PC-3 (cell line): Measurements from ENCODE around the gene RAN. TPM values are rescaled to one million over a fixed set of nuclear protein-coding genes. Genes with fewer than 3 reads are reported as not detected.
A peak's percentile ranks its signal among the peaks of the same experiment; 100 is the strongest.

Experiments used
- ATAC-seq: fragments of 200-7000 bp; cut with Tn5 transposase; 2 replicates; pipeline ENCODE4 v1.9.1; 2020; ENCODE audit warnings: mild to moderate bottlenecking, moderate library complexity
- BruUV-seq: library from RNA; stranded (reverse); fragments of 400-500 nt; replicated peaks from 2 replicates; lab custom pipeline; 2021; lab: Mats Ljungman, UMichigan
- CTCF ChIA-PET: fragments of 300-600 bp; sonication (Branson Sonifier 250); formaldehyde crosslinking; loops from one replicate; lab custom pipeline; 2022; ENCODE audit warnings: antibody characterized with exemption; lab: Charles Lee
- POLR2A ChIA-PET: fragments of 300-600 bp; sonication (Branson Sonifier 250); formaldehyde crosslinking; loops from one replicate; lab custom pipeline; 2022; ENCODE audit warnings: antibody characterized with exemption; ENCODE audit not compliant: unreplicated experiment; lab: Charles Lee
- DNase-seq: peaks from one replicate; pipeline ENCODE4 v3.0.0-alpha.2; 2015
- H2AFZ ChIP-seq: fragments of 300-600 bp; sonication (generic); 2 replicates; pipeline ENCODE4 v1.6.0; 2016; ENCODE audit warnings: antibody characterized with exemption, low read length
- H3F3A ChIP-seq: fragments of 300-600 bp; sonication (generic); one replicate; pipeline ENCODE4 v1.6.0; 2017; ENCODE audit warnings: antibody characterized with exemption, low read length, control low read depth, mild to moderate bottlenecking; ENCODE audit not compliant: unreplicated experiment
- H3K27ac ChIP-seq: fragments of 300-600 bp; sonication (generic); 2 replicates; pipeline ENCODE4 v1.5.1; 2016; ENCODE audit warnings: mild to moderate bottlenecking, low read length
- H3K27me3 ChIP-seq: fragments of 300-600 bp; sonication (generic); 2 replicates; pipeline ENCODE4 v1.6.1; 2016; ENCODE audit warnings: low read length, mixed read lengths
- H3K36me3 ChIP-seq: fragments of 300-600 bp; sonication (generic); 2 replicates; pipeline ENCODE4 v1.6.1; 2016; ENCODE audit warnings: low read depth, mixed run types, low read length, mixed read lengths
- H3K4me1 ChIP-seq: fragments of 300-600 bp; sonication (generic); 2 replicates; pipeline ENCODE4 v1.5.1; 2016; ENCODE audit warnings: low read length; ENCODE audit not compliant: insufficient read depth
- H3K4me2 ChIP-seq: fragments of 300-600 bp; sonication (generic); 2 replicates; pipeline ENCODE4 v1.6.0; 2016; ENCODE audit warnings: low read length
- H3K4me3 ChIP-seq: fragments of 300-600 bp; sonication (generic); 2 replicates; pipeline ENCODE4 v1.5.1; 2016; ENCODE audit warnings: mild to moderate bottlenecking, low read length, mixed read lengths
- H3K79me2 ChIP-seq: fragments of 300-600 bp; sonication (generic); 2 replicates; pipeline ENCODE4 v1.6.1; 2017; ENCODE audit warnings: low read length, mixed read lengths
- H3K9ac ChIP-seq: fragments of 300-600 bp; sonication (generic); 2 replicates; pipeline ENCODE4 v1.6.0; 2016; ENCODE audit warnings: mild to moderate bottlenecking, low read length
- H3K9me2 ChIP-seq: fragments of 300-600 bp; sonication (generic); replicated peaks from 2 replicates; pipeline ENCODE4 v1.6.1; 2016; ENCODE audit warnings: mixed run types, low read length, mixed read lengths
- H3K9me3 ChIP-seq: fragments of 300-600 bp; sonication (generic); 2 replicates; pipeline ENCODE4 v1.6.1; 2016; ENCODE audit warnings: low read length, mixed read lengths
- H4K20me1 ChIP-seq: fragments of 300-600 bp; sonication (generic); 2 replicates; pipeline ENCODE4 v1.6.1; 2016; ENCODE audit warnings: low read length, mixed read lengths
- EZH2 ChIP-seq: fragments of 300-600 bp; sonication (generic); IDR thresholded peaks from one replicate; pipeline ENCODE4 v1.6.1; 2017; ENCODE audit warnings: antibody characterized with exemption, mild to moderate bottlenecking, low read length; ENCODE audit not compliant: unreplicated experiment
- EZH2phosphoT487 ChIP-seq: fragments of 300-600 bp; sonication (generic); IDR thresholded peaks from 2 replicates; pipeline ENCODE4 v1.6.1; 2018; ENCODE audit warnings: mild to moderate bottlenecking, antibody characterized with exemption, low read length, borderline replicate concordance
- intact Hi-C: fragments of 100-400 bp; cut with micrococcal nuclease; formaldehyde crosslinking; loops from 2 replicates; pipeline ENCODE4 v1.9.0; 2023
- total RNA-seq: library from RNA; depleted of rRNA; stranded (reverse); fragments of >200 nt; gene quantifications from 2 replicates; pipeline ENCODE4 v1.2.3, GENCODE V29; 2014
- TF ChIP-seq, protein P1 (sequence below): fragments of 300-600 bp; sonication (generic); conservative IDR thresholded peaks from 2 replicates; pipeline ENCODE4 v1.5.1; 2017; ENCODE audit warnings: antibody characterized with exemption, low read depth, mild to moderate bottlenecking, low read length

The RAN gene
- total RNA-seq, 1 experiment from 2014 or later: 3,371 TPM

DNA sequence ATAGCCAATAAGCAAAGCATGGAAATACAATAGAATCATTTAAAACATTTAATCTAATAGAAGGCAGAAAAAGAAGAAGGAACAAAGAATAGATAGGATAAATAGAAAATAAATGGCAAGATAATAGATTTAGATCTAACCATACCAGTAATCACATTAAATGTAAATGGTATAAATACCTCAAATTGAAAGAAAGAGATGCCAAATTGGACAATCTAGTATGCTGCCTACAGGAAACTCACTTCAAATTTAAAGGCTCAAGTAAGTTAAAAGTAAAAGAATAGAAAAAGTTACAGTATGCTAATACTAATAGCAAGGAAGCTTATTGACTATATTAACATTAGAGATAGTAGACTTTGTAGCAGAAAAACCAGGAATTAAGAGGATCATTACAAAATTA lies 40.1 kb downstream of the RAN start:
- Histone ChIP-seq H3K27me3 (peaks cover 53% of the 10 kb centered on the region), H3F3A (no peaks in the 10 kb centered on the region), H3K4me3 (no peak overlapping the region), H3K4me2 (no peak overlapping the region), H4K20me1 (no peaks in the 10 kb centered on the region), H3K36me3 (no peaks in the 10 kb centered on the region), H3K79me2 (no peaks in the 10 kb centered on the region), H3K9ac (no peak overlapping the region), H3K4me1 (no peaks in the 10 kb centered on the region), H3K9me3 (peaks cover 13% of the 10 kb centered on the region), H3K9me2 (no peaks in the 10 kb centered on the region), H3K27ac (no peak overlapping the region), H2AFZ (no peak overlapping the region)
- no peak for ATAC-seq
- POLR2A ChIA-PET: no interaction called here
- no TSS peak for BruUV-seq
- CTCF ChIA-PET: no interaction called here
- TF ChIP-seq, protein P1, sequence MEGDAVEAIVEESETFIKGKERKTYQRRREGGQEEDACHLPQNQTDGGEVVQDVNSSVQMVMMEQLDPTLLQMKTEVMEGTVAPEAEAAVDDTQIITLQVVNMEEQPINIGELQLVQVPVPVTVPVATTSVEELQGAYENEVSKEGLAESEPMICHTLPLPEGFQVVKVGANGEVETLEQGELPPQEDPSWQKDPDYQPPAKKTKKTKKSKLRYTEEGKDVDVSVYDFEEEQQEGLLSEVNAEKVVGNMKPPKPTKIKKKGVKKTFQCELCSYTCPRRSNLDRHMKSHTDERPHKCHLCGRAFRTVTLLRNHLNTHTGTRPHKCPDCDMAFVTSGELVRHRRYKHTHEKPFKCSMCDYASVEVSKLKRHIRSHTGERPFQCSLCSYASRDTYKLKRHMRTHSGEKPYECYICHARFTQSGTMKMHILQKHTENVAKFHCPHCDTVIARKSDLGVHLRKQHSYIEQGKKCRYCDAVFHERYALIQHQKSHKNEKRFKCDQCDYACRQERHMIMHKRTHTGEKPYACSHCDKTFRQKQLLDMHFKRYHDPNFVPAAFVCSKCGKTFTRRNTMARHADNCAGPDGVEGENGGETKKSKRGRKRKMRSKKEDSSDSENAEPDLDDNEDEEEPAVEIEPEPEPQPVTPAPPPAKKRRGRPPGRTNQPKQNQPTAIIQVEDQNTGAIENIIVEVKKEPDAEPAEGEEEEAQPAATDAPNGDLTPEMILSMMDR: no peak
- no peak for TF ChIP-seq EZH2
- TF ChIP-seq EZH2phosphoT487: no peak
- intact Hi-C loops: no loop called here
- DNase-seq: no peak

DNA sequence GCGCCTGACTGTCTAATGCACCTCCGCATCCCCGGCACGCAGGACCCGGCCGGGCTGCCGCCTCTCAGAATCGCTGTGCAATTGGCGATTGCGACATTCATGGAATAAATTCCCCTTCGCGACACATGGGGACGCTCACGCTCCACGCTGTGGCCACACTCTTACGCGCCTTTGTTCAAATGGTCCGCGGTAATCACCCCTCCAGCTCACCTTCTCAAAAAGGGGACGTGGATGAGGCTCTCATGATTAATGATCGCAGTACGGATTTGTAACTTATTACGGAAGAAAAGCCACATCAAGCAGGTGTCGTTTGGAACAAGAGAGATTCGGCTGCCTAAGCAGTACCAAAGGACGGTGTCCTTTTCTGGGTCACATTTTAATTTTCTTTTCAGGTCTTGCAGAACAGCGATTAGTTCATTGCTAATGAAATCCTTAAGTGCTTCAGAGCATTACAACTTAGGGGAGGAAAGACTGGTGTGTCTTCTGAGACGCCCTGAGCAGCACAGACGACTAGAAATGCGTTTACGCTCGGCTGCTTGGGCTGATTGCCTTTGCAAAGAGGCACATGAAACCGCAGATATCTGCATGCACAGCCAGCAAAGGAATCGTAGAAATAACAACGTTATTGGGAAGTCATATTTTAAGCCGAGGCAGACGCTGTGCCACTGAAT lies 44.5 kb downstream of the RAN start:
- Histone ChIP-seq H3K9ac (no peak overlapping the region), H3K4me2 (peak overlapping the region; percentile 46), H4K20me1 (no peaks in the 10 kb centered on the region), H3K9me3 (peaks cover 10% of the 10 kb centered on the region), H3K4me1 (no peaks in the 10 kb centered on the region), H3K4me3 (peak overlapping the region; percentile 45), H3K27ac (no peak overlapping the region), H3K27me3 (peaks cover 79% of the 10 kb centered on the region), H2AFZ (peak overlapping the region; percentile 34; the same call in 1 of the 2 replicates), H3K36me3 (no peaks in the 10 kb centered on the region), H3K79me2 (no peaks in the 10 kb centered on the region), H3K9me2 (no peaks in the 10 kb centered on the region), H3F3A (no peaks in the 10 kb centered on the region)
- POLR2A ChIA-PET: no interaction called here
- BruUV-seq: no TSS peak
- ATAC-seq (peak; percentile 84), DNase-seq (peak; percentile 80)
- intact Hi-C loops: no loop called here
- CTCF ChIA-PET: no interaction called here
- no peak for TF ChIP-seq EZH2phosphoT487
- TF ChIP-seq, protein P1: peak; percentile 96
- TF ChIP-seq EZH2: peak; percentile 32

DNA sequence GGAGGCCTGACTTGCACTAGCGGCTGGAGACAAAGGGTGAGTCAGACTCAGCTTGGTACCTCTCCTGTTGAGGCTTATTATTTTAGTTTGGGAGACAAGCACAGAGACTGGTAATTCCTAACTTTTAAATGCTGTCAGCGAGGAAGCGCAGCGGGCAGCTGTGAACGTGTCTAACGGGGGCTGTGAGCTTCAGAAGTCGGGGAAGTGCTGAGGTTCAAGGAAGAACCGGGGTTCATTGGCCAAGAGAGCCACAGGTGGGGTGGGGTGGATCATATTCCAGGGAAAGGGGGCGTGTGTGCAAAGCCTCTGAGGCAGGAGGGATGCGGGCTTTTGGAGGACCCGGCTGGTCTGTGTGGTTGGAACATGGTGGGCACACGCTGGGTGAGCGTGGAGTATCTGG lies 45.7 kb downstream of the RAN start:
- Histone ChIP-seq H3K4me1 (no peaks in the 10 kb centered on the region), H3K27me3 (peaks cover 92% of the 10 kb centered on the region), H3K9ac (no peak overlapping the region), H3F3A (no peaks in the 10 kb centered on the region), H3K79me2 (no peaks in the 10 kb centered on the region), H3K4me3 (no peak overlapping the region), H3K9me3 (no peaks in the 10 kb centered on the region), H3K36me3 (no peaks in the 10 kb centered on the region), H3K9me2 (no peaks in the 10 kb centered on the region), H2AFZ (no peak overlapping the region), H3K27ac (no peak overlapping the region), H4K20me1 (no peaks in the 10 kb centered on the region), H3K4me2 (no peak overlapping the region)
- ChIA-PET CTCF (no interaction called here), POLR2A (no interaction called here)
- TF ChIP-seq, protein P1: no peak
- TF ChIP-seq EZH2: no peak
- ATAC-seq: peak; percentile 21; the same call in 1 of the 2 replicates
- intact Hi-C loops: no loop called here
- BruUV-seq: no TSS peak
- peak; percentile 25 for DNase-seq
